ENCODE data around the gene ARMH3.

DNA sequence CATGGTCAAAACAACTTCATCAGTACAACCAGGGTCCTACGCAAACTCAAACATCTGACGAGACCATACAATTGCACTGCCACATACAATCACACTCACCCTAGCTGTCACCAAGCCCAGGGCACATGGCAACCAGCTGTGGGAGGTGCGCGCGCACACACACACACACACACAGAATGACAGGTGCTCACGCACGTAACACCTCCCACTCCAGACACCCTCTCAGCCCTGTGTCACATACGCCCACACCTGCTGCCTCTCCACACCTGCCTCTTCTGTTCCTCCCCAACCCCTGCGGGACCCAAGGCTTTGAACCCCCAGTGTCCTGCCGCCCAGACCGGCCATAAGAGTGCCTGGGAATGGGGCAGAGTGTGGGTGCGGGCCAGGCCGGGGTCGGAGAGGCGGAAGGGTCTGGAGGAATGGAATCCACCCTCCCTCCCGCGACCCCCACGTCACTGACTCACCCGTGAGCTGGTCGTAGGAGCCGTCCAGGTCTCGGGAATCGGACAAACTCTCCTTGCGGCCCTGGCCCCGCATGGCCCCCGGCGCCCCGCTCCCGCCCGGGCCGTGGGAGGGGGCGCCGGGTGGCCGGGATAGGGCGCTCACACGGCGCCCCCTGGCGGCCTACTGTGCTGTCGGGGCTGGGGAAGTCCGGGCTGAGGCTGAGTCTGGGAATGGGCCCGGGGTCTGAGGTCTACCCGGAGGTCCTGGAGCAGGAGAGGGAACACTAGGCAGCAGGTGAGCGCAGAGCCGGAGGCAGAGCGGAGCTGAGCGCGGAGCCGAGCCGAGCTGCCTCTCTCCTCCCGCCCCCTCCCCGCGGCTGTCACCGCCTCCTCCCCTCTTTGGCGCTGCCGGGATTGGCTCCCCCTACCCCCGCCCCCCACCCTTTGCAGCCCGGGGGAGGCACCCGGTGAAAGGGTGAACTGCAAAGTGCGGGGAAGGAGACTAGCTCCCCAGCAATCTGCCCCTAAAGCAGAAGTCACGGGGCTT lies 212.6 kb downstream of the ARMH3 start, which contains the start of gene KCNIP2:
- no peak for TF ChIP-seq NR2C2 (CRISPR knock-in tag; IDR thresholded peaks at IDR 0.05)
- TF ChIP-seq ZNF219 (CRISPR knock-in tag; IDR thresholded peaks at IDR 0.05; ENCODE audit: borderline replicate concordance), result no peak
- TF ChIP-seq GRHL2 (CRISPR knock-in tag; IDR thresholded peaks at IDR 0.05; ENCODE audit: insufficient replicate concordance, severe bottlenecking), result no peak
- TF ChIP-seq, protein P1, sequence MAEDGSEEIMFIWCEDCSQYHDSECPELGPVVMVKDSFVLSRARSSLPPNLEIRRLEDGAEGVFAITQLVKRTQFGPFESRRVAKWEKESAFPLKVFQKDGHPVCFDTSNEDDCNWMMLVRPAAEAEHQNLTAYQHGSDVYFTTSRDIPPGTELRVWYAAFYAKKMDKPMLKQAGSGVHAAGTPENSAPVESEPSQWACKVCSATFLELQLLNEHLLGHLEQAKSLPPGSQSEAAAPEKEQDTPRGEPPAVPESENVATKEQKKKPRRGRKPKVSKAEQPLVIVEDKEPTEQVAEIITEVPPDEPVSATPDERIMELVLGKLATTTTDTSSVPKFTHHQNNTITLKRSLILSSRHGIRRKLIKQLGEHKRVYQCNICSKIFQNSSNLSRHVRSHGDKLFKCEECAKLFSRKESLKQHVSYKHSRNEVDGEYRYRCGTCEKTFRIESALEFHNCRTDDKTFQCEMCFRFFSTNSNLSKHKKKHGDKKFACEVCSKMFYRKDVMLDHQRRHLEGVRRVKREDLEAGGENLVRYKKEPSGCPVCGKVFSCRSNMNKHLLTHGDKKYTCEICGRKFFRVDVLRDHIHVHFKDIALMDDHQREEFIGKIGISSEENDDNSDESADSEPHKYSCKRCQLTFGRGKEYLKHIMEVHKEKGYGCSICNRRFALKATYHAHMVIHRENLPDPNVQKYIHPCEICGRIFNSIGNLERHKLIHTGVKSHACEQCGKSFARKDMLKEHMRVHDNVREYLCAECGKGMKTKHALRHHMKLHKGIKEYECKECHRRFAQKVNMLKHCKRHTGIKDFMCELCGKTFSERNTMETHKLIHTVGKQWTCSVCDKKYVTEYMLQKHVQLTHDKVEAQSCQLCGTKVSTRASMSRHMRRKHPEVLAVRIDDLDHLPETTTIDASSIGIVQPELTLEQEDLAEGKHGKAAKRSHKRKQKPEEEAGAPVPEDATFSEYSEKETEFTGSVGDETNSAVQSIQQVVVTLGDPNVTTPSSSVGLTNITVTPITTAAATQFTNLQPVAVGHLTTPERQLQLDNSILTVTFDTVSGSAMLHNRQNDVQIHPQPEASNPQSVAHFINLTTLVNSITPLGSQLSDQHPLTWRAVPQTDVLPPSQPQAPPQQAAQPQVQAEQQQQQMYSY (CRISPR knock-in tag; IDR thresholded peaks at IDR 0.05), result no peak
- TF ChIP-seq, protein P2, sequence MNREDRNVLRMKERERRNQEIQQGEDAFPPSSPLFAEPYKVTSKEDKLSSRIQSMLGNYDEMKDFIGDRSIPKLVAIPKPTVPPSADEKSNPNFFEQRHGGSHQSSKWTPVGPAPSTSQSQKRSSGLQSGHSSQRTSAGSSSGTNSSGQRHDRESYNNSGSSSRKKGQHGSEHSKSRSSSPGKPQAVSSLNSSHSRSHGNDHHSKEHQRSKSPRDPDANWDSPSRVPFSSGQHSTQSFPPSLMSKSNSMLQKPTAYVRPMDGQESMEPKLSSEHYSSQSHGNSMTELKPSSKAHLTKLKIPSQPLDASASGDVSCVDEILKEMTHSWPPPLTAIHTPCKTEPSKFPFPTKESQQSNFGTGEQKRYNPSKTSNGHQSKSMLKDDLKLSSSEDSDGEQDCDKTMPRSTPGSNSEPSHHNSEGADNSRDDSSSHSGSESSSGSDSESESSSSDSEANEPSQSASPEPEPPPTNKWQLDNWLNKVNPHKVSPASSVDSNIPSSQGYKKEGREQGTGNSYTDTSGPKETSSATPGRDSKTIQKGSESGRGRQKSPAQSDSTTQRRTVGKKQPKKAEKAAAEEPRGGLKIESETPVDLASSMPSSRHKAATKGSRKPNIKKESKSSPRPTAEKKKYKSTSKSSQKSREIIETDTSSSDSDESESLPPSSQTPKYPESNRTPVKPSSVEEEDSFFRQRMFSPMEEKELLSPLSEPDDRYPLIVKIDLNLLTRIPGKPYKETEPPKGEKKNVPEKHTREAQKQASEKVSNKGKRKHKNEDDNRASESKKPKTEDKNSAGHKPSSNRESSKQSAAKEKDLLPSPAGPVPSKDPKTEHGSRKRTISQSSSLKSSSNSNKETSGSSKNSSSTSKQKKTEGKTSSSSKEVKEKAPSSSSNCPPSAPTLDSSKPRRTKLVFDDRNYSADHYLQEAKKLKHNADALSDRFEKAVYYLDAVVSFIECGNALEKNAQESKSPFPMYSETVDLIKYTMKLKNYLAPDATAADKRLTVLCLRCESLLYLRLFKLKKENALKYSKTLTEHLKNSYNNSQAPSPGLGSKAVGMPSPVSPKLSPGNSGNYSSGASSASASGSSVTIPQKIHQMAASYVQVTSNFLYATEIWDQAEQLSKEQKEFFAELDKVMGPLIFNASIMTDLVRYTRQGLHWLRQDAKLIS (CRISPR knock-in tag; IDR thresholded peaks at IDR 0.05; ENCODE audit: borderline replicate concordance), result no peak
- TF ChIP-seq, protein P3, sequence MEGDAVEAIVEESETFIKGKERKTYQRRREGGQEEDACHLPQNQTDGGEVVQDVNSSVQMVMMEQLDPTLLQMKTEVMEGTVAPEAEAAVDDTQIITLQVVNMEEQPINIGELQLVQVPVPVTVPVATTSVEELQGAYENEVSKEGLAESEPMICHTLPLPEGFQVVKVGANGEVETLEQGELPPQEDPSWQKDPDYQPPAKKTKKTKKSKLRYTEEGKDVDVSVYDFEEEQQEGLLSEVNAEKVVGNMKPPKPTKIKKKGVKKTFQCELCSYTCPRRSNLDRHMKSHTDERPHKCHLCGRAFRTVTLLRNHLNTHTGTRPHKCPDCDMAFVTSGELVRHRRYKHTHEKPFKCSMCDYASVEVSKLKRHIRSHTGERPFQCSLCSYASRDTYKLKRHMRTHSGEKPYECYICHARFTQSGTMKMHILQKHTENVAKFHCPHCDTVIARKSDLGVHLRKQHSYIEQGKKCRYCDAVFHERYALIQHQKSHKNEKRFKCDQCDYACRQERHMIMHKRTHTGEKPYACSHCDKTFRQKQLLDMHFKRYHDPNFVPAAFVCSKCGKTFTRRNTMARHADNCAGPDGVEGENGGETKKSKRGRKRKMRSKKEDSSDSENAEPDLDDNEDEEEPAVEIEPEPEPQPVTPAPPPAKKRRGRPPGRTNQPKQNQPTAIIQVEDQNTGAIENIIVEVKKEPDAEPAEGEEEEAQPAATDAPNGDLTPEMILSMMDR (IDR thresholded peaks at IDR 0.05), result peak; percentile 87
- no peak for TF ChIP-seq NFYB (CRISPR knock-in tag; conservative IDR thresholded peaks at IDR 0.05; ENCODE audit: low read depth)
